Measurements from ENCODE around the gene RHOJ. TPM values are rescaled to one million over a fixed set of nuclear protein-coding genes. Genes with fewer than 3 reads are reported as not detected.

RHOJ gene
- total RNA-seq, 4 donors from 2014 or later, result 0.64 to 9.5 (median 0.87) TPM

DNA sequence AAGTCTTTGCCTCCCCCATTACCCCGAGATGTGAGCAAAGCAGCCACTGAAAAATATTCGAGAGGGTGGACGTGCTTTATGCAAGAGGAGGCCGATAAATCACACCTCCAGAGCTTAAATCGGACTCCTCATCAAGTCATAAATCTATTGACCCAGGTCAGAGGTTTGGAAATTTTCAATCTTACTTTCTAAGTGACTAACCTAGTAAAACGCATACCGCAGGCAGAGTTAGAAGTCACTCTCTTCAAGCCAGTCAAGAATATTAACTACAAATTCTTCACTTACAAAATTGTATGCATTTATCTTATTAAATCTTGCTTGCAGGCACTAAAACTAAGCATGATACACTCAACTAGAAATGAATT, 79.6 kb downstream of the RHOJ start:
- TF ChIP-seq, protein P1, sequence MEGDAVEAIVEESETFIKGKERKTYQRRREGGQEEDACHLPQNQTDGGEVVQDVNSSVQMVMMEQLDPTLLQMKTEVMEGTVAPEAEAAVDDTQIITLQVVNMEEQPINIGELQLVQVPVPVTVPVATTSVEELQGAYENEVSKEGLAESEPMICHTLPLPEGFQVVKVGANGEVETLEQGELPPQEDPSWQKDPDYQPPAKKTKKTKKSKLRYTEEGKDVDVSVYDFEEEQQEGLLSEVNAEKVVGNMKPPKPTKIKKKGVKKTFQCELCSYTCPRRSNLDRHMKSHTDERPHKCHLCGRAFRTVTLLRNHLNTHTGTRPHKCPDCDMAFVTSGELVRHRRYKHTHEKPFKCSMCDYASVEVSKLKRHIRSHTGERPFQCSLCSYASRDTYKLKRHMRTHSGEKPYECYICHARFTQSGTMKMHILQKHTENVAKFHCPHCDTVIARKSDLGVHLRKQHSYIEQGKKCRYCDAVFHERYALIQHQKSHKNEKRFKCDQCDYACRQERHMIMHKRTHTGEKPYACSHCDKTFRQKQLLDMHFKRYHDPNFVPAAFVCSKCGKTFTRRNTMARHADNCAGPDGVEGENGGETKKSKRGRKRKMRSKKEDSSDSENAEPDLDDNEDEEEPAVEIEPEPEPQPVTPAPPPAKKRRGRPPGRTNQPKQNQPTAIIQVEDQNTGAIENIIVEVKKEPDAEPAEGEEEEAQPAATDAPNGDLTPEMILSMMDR (IDR thresholded peaks at IDR 0.05), result no peak
- WGBS, 2 donors, result 61 to 78% methylated on average over 7 of the region's 7 CpGs

DNA sequence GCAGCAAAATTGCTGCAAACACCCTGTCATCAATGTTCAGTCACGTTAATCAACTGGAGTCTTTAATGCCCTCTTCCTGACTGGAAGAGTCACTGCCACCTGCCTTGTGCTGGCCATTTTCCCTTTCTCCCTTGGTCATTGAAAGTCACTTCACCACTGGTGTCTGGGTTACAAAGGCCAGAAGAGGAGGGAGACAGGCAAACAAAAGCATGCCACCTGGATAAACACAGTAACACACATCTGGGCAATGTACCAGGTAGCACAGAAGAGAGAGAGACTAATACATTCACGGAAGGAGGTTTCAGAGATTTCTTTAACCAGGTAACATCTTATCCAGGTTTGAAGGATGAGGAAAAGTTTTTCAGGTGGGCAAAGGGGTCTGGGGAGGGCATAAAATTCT, 81.8 kb downstream of the RHOJ start:
- no peaks in the 10 kb centered on the region for H3K4me1 ChIP-seq
- WGBS, 2 donors, result 24 to 61% methylated on average over 2 of the region's 2 CpGs
- H3K27me3 ChIP-seq, result no peaks in the 10 kb centered on the region
- intact Hi-C loops (cut with DNase I), result no loop called here
- no peaks in the 10 kb centered on the region for H3K9me3 ChIP-seq
- H3K4me3 ChIP-seq, result no peak overlapping the region
- H3K36me3 ChIP-seq, result peaks cover 0 to 11% (median 0%) of the 10 kb centered on the region in 3 donors
- TF ChIP-seq, protein P1 (IDR thresholded peaks at IDR 0.05), result no peak
- TF ChIP-seq POLR2A (IDR thresholded peaks at IDR 0.05), result no peak
- no peak overlapping the region for H3K27ac ChIP-seq
- DNase-seq, result no peak

More for the DNA sequence above, 79.6 kb downstream of the RHOJ start:
- Histone ChIP-seq H3K27me3 (no peaks in the 10 kb centered on the region), H3K27ac (no peak overlapping the region), H3K4me1 (no peaks in the 10 kb centered on the region), H3K4me3 (no peak overlapping the region), H3K9me3 (no peaks in the 10 kb centered on the region), H3K36me3 (peaks cover 0 to 6% (median 0%) of the 10 kb centered on the region in 3 donors)
- intact Hi-C loops (cut with DNase I), result no loop called here
- no peak for DNase-seq

- 54 to 64% methylated on average over 6 of the region's 6 CpGs for WGBS, 2 donors
- intact Hi-C loops (cut with DNase I), result no loop called here
- no peak overlapping the region for H3K27ac ChIP-seq
These were observed 83.6 kb downstream of the RHOJ start for GRCh38 chr14:63287666-63288483.

DNA sequence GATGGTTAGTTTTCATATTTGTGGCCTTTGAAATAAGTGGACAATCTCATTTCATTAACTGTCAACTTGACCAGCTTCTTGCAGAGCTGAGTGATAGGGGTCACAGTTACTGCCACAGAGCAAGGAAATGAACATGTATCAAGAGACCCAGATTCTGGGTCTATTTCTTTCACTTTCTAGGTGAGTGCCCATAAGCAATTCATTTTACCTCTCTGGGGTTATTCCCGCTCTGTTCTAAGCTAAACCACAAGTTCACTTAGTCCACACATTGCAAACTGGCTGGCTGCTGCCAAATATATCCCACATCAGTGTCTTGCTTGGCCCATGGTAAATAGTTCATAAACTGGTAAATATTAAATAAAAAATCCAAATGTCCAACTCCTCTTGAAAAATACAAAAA, 84.6 kb downstream of the RHOJ start:
- Histone ChIP-seq H3K27ac (no peak overlapping the region), H3K4me1 (no peaks in the 10 kb centered on the region), H3K9me3 (no peaks in the 10 kb centered on the region), H3K27me3 (no peaks in the 10 kb centered on the region), H3K36me3 (peaks cover 0 to 24% (median 0%) of the 10 kb centered on the region in 3 donors), H3K4me3 (no peak overlapping the region)
- intact Hi-C loops (cut with DNase I), result no loop called here
- no peak for TF ChIP-seq POLR2A (IDR thresholded peaks at IDR 0.05)
- TF ChIP-seq, protein P1 (IDR thresholded peaks at IDR 0.05), result no peak
- WGBS, 2 donors, result 78 to 86% methylated on average over 1 of the region's 1 CpG
- no peak for DNase-seq

More at GRCh38 chr14:63287666-63288483, 83.6 kb downstream of the RHOJ start:
- no peak overlapping the region for H3K4me3 ChIP-seq
- DNase-seq, result no peak
- TF ChIP-seq, protein P1 (IDR thresholded peaks at IDR 0.05), result no peak
- TF ChIP-seq POLR2A (IDR thresholded peaks at IDR 0.05), result no peak
- peaks cover 0 to 24% (median 0%) of the 10 kb centered on the region in 3 donors for H3K36me3 ChIP-seq
- H3K9me3 ChIP-seq, result no peaks in the 10 kb centered on the region
- no peaks in the 10 kb centered on the region for H3K27me3 ChIP-seq
- no peaks in the 10 kb centered on the region for H3K4me1 ChIP-seq

DNA sequence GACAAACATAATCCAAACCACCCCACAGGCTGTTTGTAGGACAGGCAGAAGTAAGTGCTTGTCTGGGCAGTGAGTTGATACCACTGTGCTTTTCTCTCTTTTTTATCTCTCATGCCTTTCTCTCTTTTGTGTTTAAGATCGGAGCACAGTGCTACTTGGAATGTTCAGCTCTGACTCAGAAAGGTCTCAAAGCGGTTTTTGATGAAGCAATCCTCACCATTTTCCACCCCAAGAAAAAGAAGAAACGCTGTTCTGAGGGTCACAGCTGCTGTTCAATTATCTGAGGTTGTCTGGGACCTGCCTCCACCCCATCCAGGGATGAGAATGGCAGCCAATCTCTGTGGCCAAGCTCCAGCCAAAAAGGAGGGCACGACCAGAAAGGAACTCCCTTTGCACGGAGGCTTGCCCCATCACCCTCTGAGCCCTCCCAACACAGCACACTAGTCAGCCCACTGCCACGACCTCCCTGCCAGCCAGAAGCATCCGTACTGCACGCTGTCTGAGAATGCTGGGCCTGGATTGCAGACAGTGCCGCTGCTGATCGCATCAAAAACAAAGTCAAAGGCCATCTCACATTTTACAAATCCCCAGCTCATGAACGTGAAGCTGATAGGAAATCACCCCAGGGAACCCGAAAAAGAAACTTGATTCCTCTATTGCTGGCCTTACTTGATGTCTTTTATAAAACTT, 86.6 kb downstream of the RHOJ start:
- 72 to 79% methylated on average over 10 to 11 of the region's 12 CpGs for WGBS, 2 donors
- intact Hi-C loops (cut with DNase I), result no loop called here
- Histone ChIP-seq H3K4me3 (no peak overlapping the region), H3K4me1 (no peaks in the 10 kb centered on the region), H3K9me3 (no peaks in the 10 kb centered on the region), H3K36me3 (peaks cover 0 to 24% (median 0%) of the 10 kb centered on the region in 3 donors), H3K27ac (no peak overlapping the region), H3K27me3 (no peaks in the 10 kb centered on the region)
- TF ChIP-seq, protein P1 (IDR thresholded peaks at IDR 0.05), result no peak
- no peak for TF ChIP-seq POLR2A (IDR thresholded peaks at IDR 0.05)
- no peak for DNase-seq

Data from esophagus squamous epithelium (tissue), 5 donors.